Esophagus mucosa (tissue), 1 donor: ENCODE results near the gene WASHC2A. TPM values are rescaled to one million over a fixed set of nuclear protein-coding genes. Genes with fewer than 3 reads are reported as not detected.
A peak's percentile ranks its signal among the peaks of the same experiment; 100 is the strongest.
"Not testable (repeated sequence)": the region's sequence is repeated elsewhere in the genome, so short reads cannot be mapped to it uniquely, and the experiment has no call there.

ENCODE experiments used
- ATAC-seq: fragments of 200-7000 bp; cut with Tn5 transposase; one replicate; pipeline ENCODE4 v1.9.1; 2020
- total RNA-seq: library from RNA; stranded (reverse); gene quantifications from one replicate; pipeline ENCODE4 v1.2.4, GENCODE V29; 2023
- donor health status: DM: yes; HTN: yes; CAD: no.

Gene WASHC2A
- total RNA-seq, 1 donor from 2014 or later = 19.3 TPM

GRCh38 chr10:50145575-50145974 lies 77.8 kb downstream of the WASHC2A start:
- ATAC-seq = not testable (repeated sequence)

- ATAC-seq = peak; percentile 62
Measured at GRCh38 chr10:50152792-50153272, 85.1 kb downstream of the WASHC2A start.

GRCh38 chr10:50157868-50158267 lies 90.1 kb downstream of the WASHC2A start:
- ATAC-seq = not testable (repeated sequence)

DNA sequence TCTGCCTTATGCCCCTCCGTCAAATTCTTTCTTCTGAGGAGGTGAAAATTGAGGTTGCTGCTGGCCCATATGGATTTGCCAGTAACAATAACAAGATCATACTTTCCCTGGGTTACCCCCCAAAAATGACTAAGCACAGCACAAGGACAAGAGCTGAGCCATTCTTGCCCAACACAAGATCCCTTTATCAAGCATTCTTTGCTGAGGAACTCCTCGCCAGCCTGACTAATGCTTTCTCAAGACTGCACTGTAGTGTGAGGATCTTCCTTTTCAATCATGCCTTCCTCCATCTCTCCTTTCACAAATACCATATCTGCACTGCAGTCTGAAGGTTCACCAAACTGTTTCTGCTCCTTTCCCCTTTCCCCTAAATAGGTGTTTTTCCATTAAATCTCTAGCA lies 92.1 kb downstream of the WASHC2A start:
- ATAC-seq = not testable (repeated sequence)

DNA sequence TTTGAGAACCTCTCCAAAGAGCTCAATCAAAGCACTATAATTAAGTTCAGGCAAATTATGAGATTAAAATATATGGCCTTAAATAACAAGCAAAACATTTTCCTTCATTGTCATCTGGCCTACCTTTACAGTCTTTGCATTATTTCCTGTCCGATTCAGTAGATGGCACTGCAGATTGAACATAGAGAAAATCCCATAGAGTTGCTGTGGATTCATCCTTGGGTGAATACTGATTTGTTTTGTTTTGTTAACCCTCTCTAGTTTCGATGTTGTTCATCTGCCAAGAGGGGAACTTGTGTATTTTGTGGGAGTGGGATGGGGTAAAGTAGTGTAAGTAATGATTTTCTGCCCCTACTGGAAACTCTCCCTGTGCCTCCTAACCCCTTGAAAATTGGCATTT lies 97.3 kb downstream of the WASHC2A start:
- ATAC-seq = not testable (repeated sequence)

GRCh38 chr10:50167833-50168232 lies 100.1 kb downstream of the WASHC2A start:
- ATAC-seq = not testable (repeated sequence)

DNA sequence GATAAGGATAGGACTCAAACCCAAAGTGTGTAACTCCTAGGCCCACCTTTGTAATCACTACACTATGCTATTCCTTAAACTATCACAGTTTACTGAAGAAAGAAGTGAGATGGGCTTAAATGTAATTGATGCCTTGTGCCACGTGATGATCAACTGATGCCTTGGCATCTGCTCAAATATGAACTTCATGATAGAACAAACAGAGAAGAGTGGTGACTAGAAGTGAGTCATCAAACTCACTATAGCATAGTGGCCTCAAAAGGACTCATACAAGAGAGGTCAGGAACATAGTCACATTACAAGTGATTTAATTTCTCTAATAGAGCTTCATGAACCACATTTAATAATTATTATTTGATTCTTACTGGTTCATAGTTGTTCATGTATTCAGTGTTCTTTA lies 101.8 kb downstream of the WASHC2A start:
- ATAC-seq = peak; percentile 60

GRCh38 chr10:50174788-50175525 lies 107.2 kb downstream of the WASHC2A start:
- ATAC-seq = not testable (repeated sequence)

Other genes with a start within 250 kb of the WASHC2A start
- gene PARG, start 125.9 kb upstream of the WASHC2A start, total RNA-seq = 13.5 TPM
- 8.2 TPM for gene TIMM23B, start 125.9 kb upstream of the WASHC2A start, total RNA-seq
- gene AGAP6, start 79.5 kb upstream of the WASHC2A start, total RNA-seq = 5.2 TPM
- gene ASAH2, start 183.6 kb downstream of the WASHC2A start, total RNA-seq = 3.1 TPM